ENCODE results near the gene HECW1.
"Not testable (repeated sequence)": the region's sequence is repeated elsewhere in the genome, so short reads cannot be mapped to it uniquely, and the experiment has no call there.

The HECW1 gene

DNA sequence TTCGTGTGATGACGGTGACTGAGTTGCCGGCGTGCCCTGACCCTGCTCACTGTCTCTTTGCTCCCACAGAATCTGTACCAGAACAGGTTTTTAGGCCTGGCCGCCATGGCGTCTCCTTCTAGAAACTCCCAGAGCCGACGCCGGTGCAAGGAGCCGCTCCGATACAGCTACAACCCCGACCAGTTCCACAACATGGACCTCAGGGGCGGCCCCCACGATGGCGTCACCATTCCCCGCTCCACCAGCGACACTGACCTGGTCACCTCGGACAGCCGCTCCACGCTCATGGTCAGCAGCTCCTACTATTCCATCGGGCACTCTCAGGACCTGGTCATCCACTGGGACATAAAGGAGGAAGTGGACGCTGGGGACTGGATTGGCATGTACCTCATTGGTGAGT lies 199.2 kb downstream of the HECW1 start:
- no peak for DNase-seq (ENCODE audit: low spot score in 2 of 2)
- Mint-ChIP-seq H3K27ac (no peak overlapping the region), H3K27me3 (peaks cover 7% of the 10 kb centered on the region), H3K4me3 (no peak overlapping the region), H3K4me1 (peaks cover 8% of the 10 kb centered on the region), H3K9me3 (no peaks in the 10 kb centered on the region), H3K36me3 (no peaks in the 10 kb centered on the region)
- no peak for ATAC-seq (ENCODE audit: low read depth)

DNA sequence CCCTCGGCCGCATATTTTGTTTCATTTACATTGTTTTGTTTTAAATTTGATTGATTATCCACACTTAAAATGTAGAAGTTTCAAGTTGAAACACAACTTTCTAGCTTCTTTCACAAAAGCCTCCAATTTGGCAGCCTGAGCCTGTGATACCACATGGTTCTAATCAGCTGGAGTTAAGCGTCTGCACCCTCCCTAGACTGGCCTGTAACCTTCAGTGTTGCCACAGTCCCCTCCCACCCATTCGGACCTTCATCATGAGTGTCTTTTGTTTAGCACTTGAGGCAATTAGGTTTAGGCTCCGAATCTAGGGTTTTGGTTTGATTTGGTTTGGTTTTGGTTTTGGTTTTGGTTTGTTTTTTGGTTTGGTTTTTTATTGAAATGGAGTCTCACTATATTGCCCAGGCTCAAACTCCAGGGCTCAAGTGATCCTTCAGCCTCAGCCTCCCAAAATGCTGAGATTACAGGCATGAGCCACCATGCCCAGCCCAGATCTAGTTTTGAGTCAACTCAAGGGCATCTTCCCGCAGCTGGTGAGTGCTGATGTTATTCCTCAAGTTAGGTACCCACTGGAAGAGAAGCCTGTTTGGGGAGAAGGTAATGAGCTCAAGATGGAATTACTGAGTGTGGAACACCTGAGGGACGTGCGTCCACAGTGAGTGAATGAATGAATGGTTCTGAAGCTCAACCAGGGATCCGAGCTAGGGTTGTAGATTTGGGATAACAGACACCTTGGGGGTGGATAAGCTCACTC lies 201.4 kb downstream of the HECW1 start:
- no peak for ATAC-seq (ENCODE audit: low read depth)
- H3K27me3 Mint-ChIP-seq: peaks cover 5% of the 10 kb centered on the region

DNA sequence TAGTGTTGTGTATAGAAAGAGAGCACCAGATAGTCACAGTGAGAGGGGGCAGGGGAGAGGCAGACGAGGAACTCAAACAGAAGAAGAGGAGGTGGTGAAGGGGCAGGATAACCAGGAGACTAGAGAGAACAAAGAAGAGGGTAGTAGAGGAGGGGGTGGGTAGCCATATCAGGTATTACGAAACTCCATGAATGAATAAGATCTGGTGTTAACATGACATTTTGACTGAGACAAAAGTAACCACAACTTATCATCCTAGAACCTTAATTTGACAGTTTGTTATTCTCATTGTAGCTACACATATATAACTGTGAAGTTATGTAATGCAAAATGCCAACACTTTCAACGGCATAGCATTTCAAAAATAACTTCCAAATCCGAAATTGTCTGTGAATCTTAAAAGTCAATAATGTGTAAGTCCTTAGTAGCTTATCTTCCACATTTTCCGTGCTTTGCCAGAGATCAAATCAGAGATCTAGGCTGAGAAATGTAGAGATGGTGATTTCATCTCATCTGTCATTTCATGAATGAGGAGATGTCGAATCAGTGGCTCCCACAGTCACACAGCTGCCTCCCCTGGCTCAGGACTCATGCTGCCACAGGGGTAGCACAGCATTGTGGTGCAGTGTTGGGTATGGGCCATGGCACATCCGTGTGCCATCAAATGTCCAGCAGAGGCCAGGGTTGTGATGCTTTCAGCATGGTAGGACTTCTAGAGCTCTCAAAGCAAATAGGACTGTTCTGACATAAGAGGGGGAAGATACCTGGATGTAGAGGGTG lies 202.1 kb downstream of the HECW1 start:
- H3K4me3 Mint-ChIP-seq: no peak overlapping the region
- H3K4me1 Mint-ChIP-seq: peaks cover 8% of the 10 kb centered on the region
- ATAC-seq (ENCODE audit: low read depth): no peak
- H3K36me3 Mint-ChIP-seq: no peaks in the 10 kb centered on the region
- H3K27ac Mint-ChIP-seq: no peak overlapping the region
- no peaks in the 10 kb centered on the region for H3K9me3 Mint-ChIP-seq
- no peak for DNase-seq (ENCODE audit: low spot score in 2 of 2)
- H3K27me3 Mint-ChIP-seq: peaks cover 5% of the 10 kb centered on the region

More for the DNA sequence above, 201.4 kb downstream of the HECW1 start:
- DNase-seq (ENCODE audit: low spot score in 2 of 2): no peak
- Mint-ChIP-seq H3K27ac (peak overlapping the region; percentile 49), H3K4me3 (no peak overlapping the region), H3K36me3 (no peaks in the 10 kb centered on the region), H3K9me3 (no peaks in the 10 kb centered on the region), H3K4me1 (peaks cover 8% of the 10 kb centered on the region)

DNA sequence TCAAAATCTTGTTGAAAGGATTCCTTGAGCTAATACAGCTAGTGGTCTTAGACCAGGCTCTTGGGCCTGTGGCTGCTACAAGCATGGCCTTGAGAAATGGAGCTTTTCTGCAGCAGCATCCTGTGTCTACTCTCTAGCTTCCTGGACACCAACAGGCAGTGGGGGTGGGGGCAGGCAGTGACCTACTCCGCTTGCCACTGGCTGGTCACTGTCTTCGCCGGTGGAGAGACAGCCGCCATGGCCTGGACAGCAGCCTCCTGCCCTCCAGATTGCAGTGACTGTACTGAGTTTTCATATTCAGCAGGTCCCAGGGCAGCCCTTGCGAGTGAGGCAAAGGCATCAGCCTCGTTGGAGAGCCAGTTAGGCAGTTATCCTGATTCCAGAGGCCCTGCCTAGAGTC lies 204.6 kb downstream of the HECW1 start:
- Mint-ChIP-seq H3K4me3 (no peak overlapping the region), H3K9me3 (no peaks in the 10 kb centered on the region), H3K27ac (no peak overlapping the region), H3K27me3 (peaks cover 8% of the 10 kb centered on the region), H3K36me3 (no peaks in the 10 kb centered on the region), H3K4me1 (peaks cover 8% of the 10 kb centered on the region)
- DNase-seq (ENCODE audit: low spot score in 2 of 2): no peak
- ATAC-seq (ENCODE audit: low read depth): no peak

DNA sequence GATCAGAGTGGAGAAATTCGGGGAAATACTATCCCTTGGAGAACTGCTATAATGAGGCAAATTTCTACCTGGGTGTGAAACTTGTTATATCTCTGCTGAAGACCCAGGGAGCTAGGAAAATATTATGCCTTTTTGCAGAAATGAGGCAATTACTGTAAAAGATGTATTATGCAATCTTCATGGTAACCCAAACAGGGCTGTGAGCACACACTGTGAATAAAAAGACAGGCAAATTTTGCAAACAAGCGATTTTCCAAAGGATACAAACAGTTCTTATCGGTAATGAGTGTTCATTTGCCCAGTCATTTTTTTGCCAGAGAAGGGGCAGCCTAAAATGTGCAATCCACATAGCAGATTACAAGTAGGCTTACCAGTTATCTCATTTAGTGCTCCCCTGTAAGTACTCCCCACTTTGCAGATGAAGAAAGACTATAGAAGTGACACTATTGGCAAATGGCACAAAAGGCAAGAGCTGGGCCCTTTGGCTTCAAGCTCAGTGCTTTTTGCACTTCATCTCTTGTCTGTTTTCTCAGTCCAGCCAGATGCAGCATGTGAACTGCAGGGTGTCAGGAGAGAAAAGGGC lies 205.8 kb downstream of the HECW1 start:
- Mint-ChIP-seq H3K27ac (no peak overlapping the region), H3K4me1 (peaks cover 8% of the 10 kb centered on the region), H3K9me3 (no peaks in the 10 kb centered on the region), H3K4me3 (no peak overlapping the region), H3K27me3 (peaks cover 11% of the 10 kb centered on the region), H3K36me3 (no peaks in the 10 kb centered on the region)
- no peak for DNase-seq (ENCODE audit: low spot score in 2 of 2)
- ATAC-seq (ENCODE audit: low read depth): no peak

DNA sequence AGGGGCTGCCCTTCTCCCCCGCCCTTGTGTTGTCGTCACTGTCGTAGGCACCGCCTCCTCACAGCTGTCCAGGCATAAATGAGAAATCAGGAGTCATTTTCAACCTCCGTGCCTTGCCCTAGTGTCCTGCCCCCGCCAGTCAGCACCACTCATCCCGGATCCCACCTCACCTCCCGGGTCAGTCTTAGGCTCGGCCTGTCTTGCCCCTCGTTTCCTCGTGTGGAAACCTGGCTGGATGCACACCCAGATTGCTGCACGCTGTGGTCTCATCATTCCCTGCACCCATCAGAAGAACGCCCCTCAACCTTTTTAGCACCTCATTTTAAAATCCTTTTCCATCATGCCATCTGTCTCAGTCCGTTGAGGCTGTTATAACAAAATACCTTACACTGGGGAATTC lies 213.1 kb downstream of the HECW1 start:
- Mint-ChIP-seq H3K27ac (no peak overlapping the region), H3K27me3 (peaks cover 11% of the 10 kb centered on the region), H3K4me1 (no peaks in the 10 kb centered on the region), H3K9me3 (no peaks in the 10 kb centered on the region), H3K36me3 (no peaks in the 10 kb centered on the region), H3K4me3 (no peak overlapping the region)
- ATAC-seq (ENCODE audit: low read depth): no peak
- DNase-seq (ENCODE audit: low spot score in 2 of 2): no peak

DNA sequence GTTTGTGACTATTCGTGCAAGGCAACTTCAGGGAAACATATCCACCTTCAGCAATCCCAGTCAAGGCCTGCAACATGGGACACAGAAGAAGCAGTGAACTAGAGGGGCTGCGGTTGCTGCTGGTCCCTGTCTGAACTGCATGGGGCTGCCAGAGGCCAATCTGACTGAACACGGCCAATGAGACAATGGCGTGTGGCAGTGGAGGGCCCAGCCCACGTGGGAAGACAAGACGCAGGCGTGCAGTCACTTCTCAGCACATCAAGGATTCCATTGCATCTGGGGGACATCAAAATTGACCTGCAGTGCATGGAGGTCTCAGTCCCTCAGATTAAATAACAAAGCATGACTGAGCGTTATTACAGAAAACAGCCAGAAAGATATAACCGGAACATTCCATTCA lies 215.9 kb downstream of the HECW1 start:
- H3K36me3 Mint-ChIP-seq: no peaks in the 10 kb centered on the region
- H3K9me3 Mint-ChIP-seq: no peaks in the 10 kb centered on the region
- DNase-seq (ENCODE audit: low spot score in 2 of 2): no peak
- H3K4me3 Mint-ChIP-seq: no peak overlapping the region
- peaks cover 8% of the 10 kb centered on the region for H3K27me3 Mint-ChIP-seq
- H3K4me1 Mint-ChIP-seq: no peaks in the 10 kb centered on the region
- no peak for ATAC-seq (ENCODE audit: low read depth)
- no peak overlapping the region for H3K27ac Mint-ChIP-seq

DNA sequence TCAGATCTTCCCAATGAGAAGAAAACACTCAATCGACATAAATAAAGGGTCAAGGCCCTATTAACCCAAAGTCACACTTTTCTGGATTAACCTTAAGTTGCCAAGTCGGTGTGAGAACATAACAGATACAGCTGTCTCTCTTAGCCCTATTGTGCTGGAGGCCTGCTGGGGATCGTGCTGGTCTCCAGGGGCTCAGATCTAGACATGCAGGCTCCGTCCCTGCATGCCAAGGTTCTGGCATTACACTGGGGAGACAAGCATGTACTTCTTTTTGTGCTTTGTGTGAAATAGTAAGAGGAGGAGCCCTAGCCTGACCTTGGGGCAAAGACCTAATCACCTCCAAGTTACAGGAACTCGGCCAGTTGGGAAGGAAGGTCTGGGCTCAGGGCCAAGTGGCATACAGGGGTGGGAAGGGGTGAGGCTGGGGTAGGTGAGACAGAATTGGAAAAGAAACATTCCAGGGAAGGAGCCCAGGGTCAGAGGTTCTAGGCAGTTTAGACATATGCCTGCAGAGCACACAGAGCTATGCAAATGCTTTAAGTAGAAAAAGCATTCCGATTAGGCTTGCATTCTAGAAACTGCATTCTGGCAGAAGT lies 216.4 kb downstream of the HECW1 start:
- ATAC-seq (ENCODE audit: low read depth) (no peak), DNase-seq (ENCODE audit: low spot score in 2 of 2) (no peak)
- H3K27me3 Mint-ChIP-seq: peaks cover 8% of the 10 kb centered on the region
- H3K27ac Mint-ChIP-seq: no peak overlapping the region
- no peak overlapping the region for H3K4me3 Mint-ChIP-seq
- H3K9me3 Mint-ChIP-seq: no peaks in the 10 kb centered on the region
- H3K36me3 Mint-ChIP-seq: no peaks in the 10 kb centered on the region
- no peaks in the 10 kb centered on the region for H3K4me1 Mint-ChIP-seq

DNA sequence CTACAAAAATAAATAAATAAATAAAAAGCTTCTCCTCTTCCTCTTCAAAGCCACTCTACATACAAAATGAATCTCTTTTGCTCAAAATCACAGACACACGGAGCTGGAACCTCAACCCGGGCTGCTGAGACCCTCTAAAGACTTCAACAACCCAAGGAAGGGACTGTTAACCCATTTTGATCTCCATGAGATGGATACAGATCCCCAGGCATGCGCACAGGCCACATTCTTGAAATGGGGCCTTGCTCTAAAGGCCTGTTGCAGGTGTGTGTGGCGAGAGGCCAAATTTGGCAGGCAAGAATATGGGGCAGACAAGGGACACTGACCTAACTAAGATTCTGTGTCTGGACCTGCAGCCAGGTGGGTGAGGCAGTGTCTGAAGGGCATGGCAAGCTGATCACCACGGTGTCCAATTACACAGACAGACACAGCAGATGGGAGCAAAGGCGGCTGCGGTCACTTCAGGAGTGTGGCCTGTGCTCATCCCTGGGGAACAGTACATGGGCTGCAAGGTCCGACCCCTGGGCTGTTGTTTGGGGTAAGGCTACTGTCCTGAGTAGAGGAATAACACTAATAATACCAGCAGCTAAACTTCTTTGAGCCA lies 219.8 kb downstream of the HECW1 start:
- H3K27ac Mint-ChIP-seq: no peak overlapping the region
- DNase-seq (ENCODE audit: low spot score in 2 of 2) (no peak), ATAC-seq (ENCODE audit: low read depth) (no peak)
- peaks cover 8% of the 10 kb centered on the region for H3K27me3 Mint-ChIP-seq
- no peaks in the 10 kb centered on the region for H3K36me3 Mint-ChIP-seq
- H3K4me3 Mint-ChIP-seq: no peak overlapping the region
- peaks cover 4% of the 10 kb centered on the region for H3K9me3 Mint-ChIP-seq
- no peaks in the 10 kb centered on the region for H3K4me1 Mint-ChIP-seq

DNA sequence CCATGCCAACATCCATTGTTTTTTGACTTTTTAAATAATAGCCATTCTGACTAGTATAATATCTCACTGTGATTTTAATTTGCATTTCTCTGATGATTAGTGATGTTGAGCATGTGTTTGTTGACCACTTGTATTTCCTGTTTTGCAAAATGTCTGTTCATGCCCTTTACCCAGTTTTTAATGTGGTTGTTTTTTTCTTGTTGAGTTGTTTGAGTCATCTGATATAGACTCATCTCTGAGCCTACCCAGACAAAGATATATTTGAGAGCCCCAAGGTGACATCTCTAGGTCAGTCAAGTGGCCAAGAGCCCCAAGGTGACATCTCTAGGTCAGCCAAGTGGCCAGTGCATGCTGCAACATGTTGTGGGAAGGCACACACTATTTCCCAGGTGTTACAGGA lies 224.7 kb downstream of the HECW1 start:
- Mint-ChIP-seq H3K36me3 (no peaks in the 10 kb centered on the region), H3K4me3 (no peak overlapping the region), H3K4me1 (no peaks in the 10 kb centered on the region), H3K9me3 (peaks cover 4% of the 10 kb centered on the region), H3K27ac (no peak overlapping the region), H3K27me3 (peaks cover 1% of the 10 kb centered on the region)
- ATAC-seq (ENCODE audit: low read depth): no peak
- no peak for DNase-seq (ENCODE audit: low spot score in 2 of 2)

DNA sequence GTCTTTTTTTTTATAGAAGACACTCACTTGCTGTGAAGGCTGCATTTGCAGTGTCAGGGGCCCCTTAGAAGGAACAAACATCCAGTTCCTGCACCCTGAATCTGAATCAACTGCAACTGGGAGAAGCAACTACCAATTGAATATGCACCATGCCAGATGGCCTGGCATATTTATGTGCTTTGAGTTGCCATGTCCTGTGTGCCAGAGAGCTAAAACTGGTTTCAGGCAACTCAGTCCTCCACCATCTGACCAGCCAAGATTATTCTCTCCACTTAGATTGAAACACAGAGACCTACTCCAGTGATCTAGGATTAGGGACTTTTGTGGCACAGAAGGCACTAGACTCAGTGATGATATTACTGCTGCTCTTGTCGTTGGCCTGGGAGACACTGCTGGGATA lies 225.4 kb downstream of the HECW1 start:
- Mint-ChIP-seq H3K36me3 (no peaks in the 10 kb centered on the region), H3K9me3 (peaks cover 4% of the 10 kb centered on the region), H3K4me3 (no peak overlapping the region), H3K27ac (no peak overlapping the region), H3K4me1 (no peaks in the 10 kb centered on the region), H3K27me3 (peaks cover 1% of the 10 kb centered on the region)
- ATAC-seq (ENCODE audit: low read depth): no peak
- DNase-seq (ENCODE audit: low spot score in 2 of 2): no peak

DNA sequence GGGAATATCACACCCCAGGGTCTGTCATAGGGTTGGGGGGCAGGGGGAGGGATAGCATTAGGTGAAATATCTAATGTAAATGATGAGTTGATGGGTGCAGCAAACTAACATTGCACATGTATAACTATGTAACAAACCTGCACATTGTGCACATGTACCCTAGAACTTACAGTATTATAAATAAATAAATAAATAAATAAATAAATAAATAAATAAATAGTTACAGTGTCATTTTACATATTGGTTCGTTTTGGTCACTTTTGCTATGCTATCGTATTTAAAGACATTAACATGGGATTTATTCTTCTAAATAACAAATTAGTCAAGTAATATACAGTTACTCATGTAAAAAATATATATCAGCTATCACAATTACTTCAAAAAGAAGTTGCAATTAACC lies 228.7 kb downstream of the HECW1 start:
- Mint-ChIP-seq H3K9me3 (peaks cover 4% of the 10 kb centered on the region), H3K27ac (no peak overlapping the region), H3K27me3 (peaks cover 1% of the 10 kb centered on the region), H3K4me3 (no peak overlapping the region), H3K4me1 (no peaks in the 10 kb centered on the region), H3K36me3 (no peaks in the 10 kb centered on the region)
- ATAC-seq (ENCODE audit: low read depth) (no peak), DNase-seq (ENCODE audit: low spot score in 2 of 2) (no peak)

DNA sequence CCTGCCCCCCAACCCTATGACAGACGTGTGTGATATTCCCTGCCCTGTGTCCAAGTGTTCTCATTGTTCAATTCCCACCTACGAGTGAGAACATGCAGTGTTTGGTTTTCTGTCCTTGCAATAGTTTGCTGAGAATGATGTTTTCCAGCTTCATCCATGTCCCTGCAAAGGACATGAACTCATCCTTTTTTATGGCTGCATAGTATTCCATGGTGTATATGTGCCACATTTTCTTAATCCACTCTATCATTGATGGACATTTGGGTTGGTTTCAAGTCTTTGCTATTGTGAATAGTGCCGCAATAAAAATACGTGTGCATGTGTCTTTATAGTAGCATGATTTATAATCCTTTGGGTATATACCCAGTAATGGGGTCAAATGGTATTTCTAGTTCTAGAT lies 231.0 kb downstream of the HECW1 start:
- not testable (repeated sequence) for H3K4me1 Mint-ChIP-seq; H3K9me3 Mint-ChIP-seq; H3K4me3 Mint-ChIP-seq; ATAC-seq (ENCODE audit: low read depth); DNase-seq (ENCODE audit: low spot score in 2 of 2); H3K27me3 Mint-ChIP-seq; H3K36me3 Mint-ChIP-seq; H3K27ac Mint-ChIP-seq

DNA sequence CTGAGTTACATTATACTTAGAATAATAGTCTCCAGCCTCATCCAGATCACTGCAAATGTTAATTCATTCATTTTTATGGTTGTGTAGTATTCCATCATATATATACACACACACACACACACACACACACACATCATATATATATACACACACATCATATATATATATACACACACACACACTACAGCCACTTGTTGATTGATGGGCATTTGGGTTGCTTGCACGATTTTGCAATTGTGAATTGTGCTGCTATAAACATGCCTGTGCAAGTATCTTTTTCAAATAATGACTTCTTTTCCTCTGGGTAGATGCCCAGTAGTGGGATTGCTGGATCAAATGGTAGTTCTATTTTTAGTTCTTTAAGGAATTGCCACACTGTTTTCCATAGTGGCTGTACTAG lies 233.2 kb downstream of the HECW1 start:
- DNase-seq (ENCODE audit: low spot score in 2 of 2); H3K27ac Mint-ChIP-seq; H3K4me3 Mint-ChIP-seq; ATAC-seq (ENCODE audit: low read depth); H3K27me3 Mint-ChIP-seq; H3K4me1 Mint-ChIP-seq; H3K36me3 Mint-ChIP-seq: not testable (repeated sequence)
- H3K9me3 Mint-ChIP-seq: peaks cover 11% of the 10 kb centered on the region

Data from memory B cell (primary cell).